GM21576 (cell line): ENCODE results near the gene RNF31.

Experiments used
- ATAC-seq: cut with Tn5 transposase; IDR thresholded peaks from one replicate; pipeline ENCODE4 v1.9.1; 2021; ENCODE audit warnings: mild to moderate bottlenecking, moderate library complexity; ENCODE audit not compliant: unreplicated experiment

The RNF31 gene

GRCh38 chr14:24137529-24138395 is 9.5 kb upstream of the RNF31 start:
- no peak for ATAC-seq

- ATAC-seq: no peak
Observed at GRCh38 chr14:24138396-24139271, 8.7 kb upstream of the RNF31 start.

- no peak for ATAC-seq
Observed at GRCh38 chr14:24139272-24139934, 7.9 kb upstream of the RNF31 start.

- peak; percentile 85 for ATAC-seq
Observed at GRCh38 chr14:24141097-24141880, 6.0 kb upstream of the RNF31 start, which contains the start of gene EMC9. Gene EMC9 (minus strand): TSS chr14:24141591. CDS start chr14:24141304, 287 bp downstream.

- ATAC-seq: no peak
Observed at GRCh38 chr14:24143511-24143910, 3.8 kb upstream of the RNF31 start.

GRCh38 chr14:24144451-24144850 is 2.8 kb upstream of the RNF31 start:
- ATAC-seq: no peak

- ATAC-seq: no peak
Observed at GRCh38 chr14:24145219-24145618, 2.1 kb upstream of the RNF31 start.

- ATAC-seq: no peak
Observed at GRCh38 chr14:24145690-24146452, 1.4 kb upstream of the RNF31 start.

- peak; percentile 56 for ATAC-seq
Observed at GRCh38 chr14:24146453-24146977, 783 bp upstream of the RNF31 start, which contains the start of gene PSME2. Gene PSME2 (minus strand): TSS chr14:24146610. CDS start chr14:24146581, 29 bp downstream.

GRCh38 chr14:24147761-24148428 is 597 bp downstream of the RNF31 start:
- ATAC-seq: no peak

- ATAC-seq: no peak
Observed at GRCh38 chr14:24149302-24149969, 2.1 kb downstream of the RNF31 start.

GRCh38 chr14:24150061-24150460 is 2.8 kb downstream of the RNF31 start:
- no peak for ATAC-seq

GRCh38 chr14:24150567-24150966 is 3.3 kb downstream of the RNF31 start:
- no peak for ATAC-seq

- no peak for ATAC-seq
Observed at GRCh38 chr14:24150993-24151392, 3.7 kb downstream of the RNF31 start.

GRCh38 chr14:24151404-24152080 is 4.2 kb downstream of the RNF31 start:
- ATAC-seq: no peak

- ATAC-seq: no peak
Observed at GRCh38 chr14:24155100-24155499, 7.8 kb downstream of the RNF31 start.

- ATAC-seq: no peak
Observed at GRCh38 chr14:24156840-24157239, 9.5 kb downstream of the RNF31 start.

GRCh38 chr14:24157331-24157730 is 10.0 kb downstream of the RNF31 start:
- ATAC-seq: no peak
